Lower lobe of right lung (tissue), 2 donors: ENCODE data around the gene IGF2. TPM values are rescaled to one million over a fixed set of nuclear protein-coding genes. Genes with fewer than 3 reads are reported as not detected.

ENCODE experiments used
- ATAC-seq, 2 donors: fragments of 200-7000 bp; cut with Tn5 transposase; one replicate each; pipeline ENCODE4 v1.9.1; 2020 to 2022; ENCODE audit warnings: mild to moderate bottlenecking in 2 of 2, moderate library complexity in 2 of 2
- DNase-seq: peaks from one replicate; pipeline ENCODE4 v3.0.0-alpha.2; 2020
- H3K27ac ChIP-seq: fragments of 200-600 bp; one replicate; pipeline ENCODE4 v1.8.0; 2022
- H3K27me3 ChIP-seq: fragments of 200-600 bp; one replicate; pipeline ENCODE4 v1.8.0; 2022; ENCODE audit warnings: low read depth
- H3K36me3 ChIP-seq: fragments of 200-600 bp; one replicate; pipeline ENCODE4 v1.8.0; 2022; ENCODE audit warnings: mild to moderate bottlenecking
- H3K4me1 ChIP-seq: fragments of 200-600 bp; one replicate; pipeline ENCODE4 v1.8.0; 2022
- H3K4me3 ChIP-seq: fragments of 200-600 bp; one replicate; pipeline ENCODE4 v1.8.0; 2022; ENCODE audit warnings: mild to moderate bottlenecking
- H3K9me3 ChIP-seq: fragments of 200-600 bp; one replicate; pipeline ENCODE4 v1.8.0; 2022
- intact Hi-C: fragments of 100-400 bp; cut with DNase I; formaldehyde crosslinking; loops from one replicate; pipeline ENCODE4 v1.11.0; 2022
- total RNA-seq: library from RNA; stranded (reverse); fragmentation: NEBNext Ultra II Directional; extraction: Animal tissue kit (Norgen Biotek cat#: 25700); gene quantifications from one replicate; pipeline ENCODE4 v1.2.1, GENCODE V29; 2021
- TF ChIP-seq, protein P1 (sequence below): fragments of 200-600 bp; IDR thresholded peaks from one replicate; pipeline ENCODE4 v1.8.0; 2022; ENCODE audit warnings: antibody characterized with exemption, mild to moderate bottlenecking
- donor health status: DM: no; HTN: yes; CAD: no; lungs with severe emphysema.

IGF2 gene
- total RNA-seq, 1 donor from 2014 or later, result 33.9 TPM

- H3K4me1 ChIP-seq, result peaks cover 9% of the 10 kb centered on the region
- H3K36me3 ChIP-seq, result no peaks in the 10 kb centered on the region
- DNase-seq, result no peak
- peaks cover 64% of the 10 kb centered on the region for H3K27me3 ChIP-seq
- H3K9me3 ChIP-seq, result no peaks in the 10 kb centered on the region
- ATAC-seq, result no peak
- H3K4me3 ChIP-seq, result no peak overlapping the region
- intact Hi-C loops, result no loop called here
- TF ChIP-seq, protein P1, sequence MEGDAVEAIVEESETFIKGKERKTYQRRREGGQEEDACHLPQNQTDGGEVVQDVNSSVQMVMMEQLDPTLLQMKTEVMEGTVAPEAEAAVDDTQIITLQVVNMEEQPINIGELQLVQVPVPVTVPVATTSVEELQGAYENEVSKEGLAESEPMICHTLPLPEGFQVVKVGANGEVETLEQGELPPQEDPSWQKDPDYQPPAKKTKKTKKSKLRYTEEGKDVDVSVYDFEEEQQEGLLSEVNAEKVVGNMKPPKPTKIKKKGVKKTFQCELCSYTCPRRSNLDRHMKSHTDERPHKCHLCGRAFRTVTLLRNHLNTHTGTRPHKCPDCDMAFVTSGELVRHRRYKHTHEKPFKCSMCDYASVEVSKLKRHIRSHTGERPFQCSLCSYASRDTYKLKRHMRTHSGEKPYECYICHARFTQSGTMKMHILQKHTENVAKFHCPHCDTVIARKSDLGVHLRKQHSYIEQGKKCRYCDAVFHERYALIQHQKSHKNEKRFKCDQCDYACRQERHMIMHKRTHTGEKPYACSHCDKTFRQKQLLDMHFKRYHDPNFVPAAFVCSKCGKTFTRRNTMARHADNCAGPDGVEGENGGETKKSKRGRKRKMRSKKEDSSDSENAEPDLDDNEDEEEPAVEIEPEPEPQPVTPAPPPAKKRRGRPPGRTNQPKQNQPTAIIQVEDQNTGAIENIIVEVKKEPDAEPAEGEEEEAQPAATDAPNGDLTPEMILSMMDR, result no peak
- H3K27ac ChIP-seq, result no peak overlapping the region
Measured at GRCh38 chr11:2133241-2134021, 5.8 kb downstream of the IGF2 start.

GRCh38 chr11:2132874-2133240, 6.3 kb downstream of the IGF2 start:
- H3K9me3 ChIP-seq, result no peaks in the 10 kb centered on the region
- ATAC-seq (no peak), DNase-seq (no peak)
- H3K27ac ChIP-seq, result no peak overlapping the region
- H3K4me1 ChIP-seq, result peaks cover 9% of the 10 kb centered on the region
- no peaks in the 10 kb centered on the region for H3K36me3 ChIP-seq
- H3K27me3 ChIP-seq, result peaks cover 64% of the 10 kb centered on the region
- TF ChIP-seq, protein P1, result no peak
- no peak overlapping the region for H3K4me3 ChIP-seq
- intact Hi-C loops, result no loop called here

DNA sequence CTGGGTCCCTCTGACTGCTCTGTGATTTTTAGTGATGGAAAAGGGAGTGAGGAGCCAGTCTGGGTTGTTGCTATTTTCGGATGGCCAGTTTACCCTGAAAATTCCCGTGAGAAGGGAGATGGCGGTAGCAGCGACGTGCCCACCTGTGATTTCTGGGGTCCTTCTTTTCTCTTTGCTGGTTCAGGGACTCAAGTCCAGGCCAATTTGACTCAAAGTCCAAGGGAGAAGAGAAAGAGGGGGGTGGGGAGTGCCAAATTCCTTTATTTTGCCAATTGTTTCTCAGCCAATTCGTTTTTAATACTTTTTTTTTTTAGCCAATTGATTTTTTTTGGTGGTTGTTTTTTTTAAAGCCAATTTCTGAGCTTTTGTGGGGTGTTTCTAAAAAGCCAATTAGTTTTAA, 6.9 kb downstream of the IGF2 start:
- no peaks in the 10 kb centered on the region for H3K36me3 ChIP-seq
- ATAC-seq (no peak), DNase-seq (no peak)
- H3K4me3 ChIP-seq, result no peak overlapping the region
- H3K9me3 ChIP-seq, result no peaks in the 10 kb centered on the region
- peaks cover 58% of the 10 kb centered on the region for H3K27me3 ChIP-seq
- intact Hi-C loops, result no loop called here
- no peak overlapping the region for H3K27ac ChIP-seq
- TF ChIP-seq, protein P1, result no peak
- H3K4me1 ChIP-seq, result peaks cover 3% of the 10 kb centered on the region

DNA sequence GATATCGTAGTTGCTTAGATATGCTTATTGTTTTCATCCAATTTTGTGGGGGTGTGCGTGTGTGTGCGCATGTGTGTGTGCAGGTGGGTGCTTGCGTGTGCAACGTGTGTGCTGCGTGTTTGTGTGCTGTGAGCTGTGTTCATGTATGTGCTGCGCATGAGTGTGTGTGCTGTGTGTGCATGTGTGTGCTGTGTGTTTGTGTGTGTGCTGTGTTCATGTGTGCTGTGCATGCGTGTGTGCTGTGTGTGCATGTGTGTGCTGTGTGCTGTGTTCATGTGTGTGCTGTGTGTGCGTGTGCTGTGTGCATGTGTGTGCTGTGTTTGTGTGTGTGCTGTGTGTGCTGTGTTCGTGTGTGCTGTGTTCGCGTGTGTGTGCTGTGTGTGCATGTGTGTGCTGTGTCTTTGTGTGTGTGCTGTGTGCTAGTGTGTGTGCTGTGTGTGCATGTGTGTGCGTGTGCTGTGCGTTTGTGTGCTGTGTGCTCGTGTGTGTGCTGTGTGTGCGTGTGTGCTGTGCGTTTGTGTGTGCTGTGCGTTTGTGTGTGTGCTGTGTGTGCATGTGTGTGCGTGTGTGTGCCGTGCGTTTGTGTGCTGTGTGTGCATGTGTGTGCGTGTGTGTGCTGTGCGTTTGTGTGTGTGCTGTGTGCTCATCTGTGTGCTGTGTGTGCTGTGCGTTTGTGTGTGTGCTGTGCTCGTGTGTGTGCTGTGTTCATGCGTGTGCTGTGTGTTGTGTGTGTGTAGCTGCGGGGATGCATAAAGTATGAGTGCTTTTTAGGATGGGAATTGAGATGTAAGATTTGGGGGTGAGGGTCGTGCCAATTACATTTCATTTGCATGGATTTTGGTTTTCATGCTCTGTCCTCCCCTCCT, 7.6 kb downstream of the IGF2 start:
- ATAC-seq, result no peak
- intact Hi-C loops, result no loop called here
- H3K4me3 ChIP-seq, result no peak overlapping the region
- TF ChIP-seq, protein P1, result no peak
- no peak for DNase-seq
- peaks cover 51% of the 10 kb centered on the region for H3K27me3 ChIP-seq
- H3K36me3 ChIP-seq, result no peaks in the 10 kb centered on the region
- H3K9me3 ChIP-seq, result no peaks in the 10 kb centered on the region
- no peak overlapping the region for H3K27ac ChIP-seq
- H3K4me1 ChIP-seq, result no peaks in the 10 kb centered on the region

DNA sequence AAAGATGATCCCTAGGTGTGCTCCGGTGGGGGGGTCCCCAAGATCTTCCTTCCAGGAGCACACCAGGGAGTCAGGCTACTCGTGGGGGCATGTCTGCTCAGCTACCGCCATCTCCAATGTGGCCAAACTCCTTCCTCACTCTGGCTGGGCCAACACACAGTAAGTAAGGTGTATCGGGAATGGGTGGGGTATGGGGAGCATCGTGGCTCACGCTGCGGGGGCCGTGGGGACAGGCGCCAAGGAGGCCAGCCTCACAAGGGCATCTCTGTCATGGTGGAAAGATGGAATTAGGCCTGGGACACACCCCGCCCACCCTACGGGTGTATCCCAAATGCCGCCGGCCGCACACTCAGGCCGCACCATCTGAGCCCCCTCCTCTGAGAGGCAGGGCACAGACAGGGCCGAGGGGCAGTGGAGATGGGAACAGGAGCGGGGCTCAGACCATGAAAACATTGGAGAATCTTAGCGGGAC, 8.3 kb downstream of the IGF2 start:
- DNase-seq, result no peak

More for the DNA sequence above, 8.3 kb downstream of the IGF2 start:
- H3K9me3 ChIP-seq, result no peaks in the 10 kb centered on the region
- TF ChIP-seq, protein P1, result no peak
- ATAC-seq, result no peak
- H3K4me3 ChIP-seq, result no peak overlapping the region
- H3K36me3 ChIP-seq, result no peaks in the 10 kb centered on the region
- H3K27me3 ChIP-seq, result peaks cover 44% of the 10 kb centered on the region
- H3K27ac ChIP-seq, result no peak overlapping the region
- no peaks in the 10 kb centered on the region for H3K4me1 ChIP-seq
- intact Hi-C loops, result no loop called here
